NCI-H128 (cell line): Measurements from ENCODE around the gene PEX11A.
A peak's percentile ranks its signal among the peaks of the same experiment; 100 is the strongest.

Experiments used
- DNase-seq: peaks from one replicate; lab custom pipeline; 2025; ENCODE audit not compliant: unreplicated experiment; lab: John Stamatoyannopoulos, UW

The PEX11A gene

DNA sequence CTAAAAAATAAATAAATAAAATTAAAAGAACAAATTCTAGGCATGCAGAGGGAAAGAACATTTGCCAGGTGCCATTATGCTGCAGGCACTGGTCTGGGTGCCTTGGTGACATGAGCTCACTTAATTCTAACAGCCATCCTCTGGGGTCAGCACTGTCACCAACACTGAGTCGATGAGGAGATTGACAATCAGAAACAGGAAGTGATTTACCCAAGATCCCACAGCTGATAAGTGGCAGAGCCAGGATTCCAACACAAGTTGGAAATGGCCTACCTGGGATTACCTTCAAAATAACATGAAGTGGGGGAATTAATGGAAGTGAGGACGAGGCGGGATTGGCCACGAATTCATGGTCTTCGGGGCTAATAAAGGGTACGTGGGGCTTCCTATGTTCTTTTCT is 14.9 kb downstream of the PEX11A start:
- DNase-seq = no peak

DNA sequence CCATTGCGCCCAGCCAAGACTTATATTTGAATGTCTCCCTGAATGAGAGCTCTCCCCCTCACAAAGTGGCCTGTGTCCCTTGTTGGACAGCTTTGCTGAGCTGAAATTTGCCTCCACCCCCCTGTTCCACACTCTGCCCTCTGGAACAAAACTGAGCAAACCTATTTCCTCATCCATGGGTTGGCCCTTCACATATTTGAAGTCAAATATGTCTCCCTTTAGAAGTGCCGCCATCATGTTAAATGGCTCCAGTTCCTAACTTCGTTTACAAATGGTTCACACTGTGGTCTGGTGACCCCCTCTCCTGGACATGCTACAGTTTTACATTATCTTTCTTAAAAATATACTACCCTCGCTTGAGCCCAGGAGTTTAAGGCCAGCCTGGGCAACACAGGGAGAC is 16.0 kb downstream of the PEX11A start:
- DNase-seq = no peak

DNA sequence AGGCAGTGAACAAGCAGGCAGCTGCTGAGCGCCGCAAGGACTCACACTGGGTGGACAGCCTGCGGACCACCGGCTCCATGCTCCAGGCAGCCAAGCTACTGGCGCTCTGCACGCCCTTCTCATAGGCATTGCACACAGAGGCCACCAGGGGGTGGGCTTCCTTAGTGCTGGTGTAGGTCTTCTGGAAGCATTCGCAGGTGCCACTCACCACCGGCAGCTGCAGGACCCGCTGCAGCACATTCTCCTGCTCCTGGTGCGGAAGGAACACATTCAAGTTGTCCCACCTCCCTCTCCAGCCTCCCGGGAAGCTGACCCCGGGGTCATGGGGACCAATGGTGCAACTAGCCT is 17.4 kb downstream of the PEX11A start:
- no peak for DNase-seq

DNA sequence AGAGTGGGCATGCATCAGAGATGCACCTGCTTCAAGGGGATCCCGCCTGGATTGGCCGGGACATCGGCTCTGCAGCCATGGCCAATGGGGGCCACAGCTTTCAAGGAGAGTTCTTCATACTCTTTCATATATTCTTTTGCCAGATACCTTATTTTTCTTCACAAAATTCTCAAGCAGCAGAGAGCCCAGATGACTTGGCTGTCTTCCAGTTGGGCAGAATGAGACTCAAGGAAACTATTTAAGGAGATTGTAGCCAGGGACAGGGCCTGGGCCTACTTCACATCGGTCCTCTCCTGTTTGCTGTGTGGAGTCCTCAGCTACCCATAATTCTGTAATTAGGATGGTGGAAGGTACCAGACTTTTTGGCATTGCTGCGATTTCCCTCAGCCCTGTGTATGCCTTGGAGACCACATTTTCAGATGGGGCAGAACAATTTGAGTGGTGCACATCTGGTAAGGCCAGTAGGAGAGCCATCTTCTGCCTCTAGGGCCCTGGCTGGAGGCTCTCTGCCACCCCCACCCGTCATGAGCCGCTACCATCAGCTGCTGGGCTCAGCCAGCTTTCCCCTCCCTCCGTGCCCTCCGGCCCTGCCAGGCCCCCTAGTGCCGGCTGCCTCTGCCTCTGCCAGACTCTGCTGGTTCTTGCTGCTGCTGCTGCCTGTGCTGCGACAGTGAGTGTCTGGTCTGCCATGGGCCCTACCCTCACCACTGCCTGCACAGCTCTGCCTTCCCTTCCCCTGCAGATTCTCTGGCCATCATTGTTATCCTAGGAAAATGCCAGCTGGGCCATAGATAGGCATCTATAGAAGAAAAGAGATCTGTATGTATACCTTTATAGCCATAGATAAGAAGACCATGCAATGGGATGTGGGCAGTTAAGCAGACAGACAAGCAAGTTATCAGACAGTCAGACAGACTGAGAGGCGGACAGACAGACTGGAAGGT is 18.1 kb downstream of the PEX11A start:
- no peak for DNase-seq

DNA sequence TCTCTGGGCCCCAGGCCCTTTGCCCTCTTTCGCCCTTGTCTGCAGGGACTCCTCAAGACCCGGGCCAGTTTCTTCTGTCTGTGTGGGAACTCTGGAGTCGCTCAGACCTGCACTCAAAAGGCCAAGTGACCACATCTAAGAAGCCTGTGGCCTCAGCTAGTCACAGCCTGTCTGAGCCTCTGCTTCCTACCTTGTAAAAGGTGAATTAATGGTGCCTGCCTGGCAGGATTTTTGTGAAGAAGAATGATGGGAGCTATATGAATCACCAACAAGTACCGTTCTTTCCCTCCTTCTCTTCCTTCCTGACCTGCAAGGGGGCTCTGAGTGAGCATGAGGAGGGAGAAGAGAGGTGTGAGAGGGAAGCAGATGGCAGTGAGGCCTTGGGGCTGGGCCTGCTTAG is 18.9 kb downstream of the PEX11A start:
- no peak for DNase-seq

DNA sequence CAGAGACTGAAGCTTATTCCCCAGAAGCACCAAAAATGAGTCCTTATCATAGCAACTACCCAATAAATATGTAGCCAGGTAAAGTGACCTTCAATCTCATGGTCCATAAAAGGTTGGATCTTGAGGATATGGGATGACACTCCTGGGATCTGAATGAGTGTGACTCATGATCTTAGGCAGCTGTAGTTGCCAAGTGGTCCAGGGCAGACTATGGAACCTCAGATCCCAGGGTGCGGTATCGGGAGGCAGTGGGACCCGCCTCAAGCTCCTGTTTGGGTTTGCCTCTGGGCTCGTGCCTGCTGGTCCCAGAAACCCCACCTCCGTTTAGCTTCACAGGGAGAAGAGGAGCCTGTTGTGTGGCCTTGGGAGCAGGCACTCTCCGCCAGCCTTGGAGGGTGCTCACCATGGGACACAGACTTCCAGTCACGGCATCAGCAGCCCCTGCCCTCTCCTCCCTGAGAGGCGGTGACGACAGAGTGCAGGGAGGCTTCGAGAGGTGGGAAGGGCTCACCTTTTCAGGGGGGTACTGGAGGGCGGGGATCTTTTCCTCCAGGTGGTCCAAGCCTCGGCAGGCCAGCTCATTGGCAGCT is 19.5 kb downstream of the PEX11A start:
- no peak for DNase-seq

DNA sequence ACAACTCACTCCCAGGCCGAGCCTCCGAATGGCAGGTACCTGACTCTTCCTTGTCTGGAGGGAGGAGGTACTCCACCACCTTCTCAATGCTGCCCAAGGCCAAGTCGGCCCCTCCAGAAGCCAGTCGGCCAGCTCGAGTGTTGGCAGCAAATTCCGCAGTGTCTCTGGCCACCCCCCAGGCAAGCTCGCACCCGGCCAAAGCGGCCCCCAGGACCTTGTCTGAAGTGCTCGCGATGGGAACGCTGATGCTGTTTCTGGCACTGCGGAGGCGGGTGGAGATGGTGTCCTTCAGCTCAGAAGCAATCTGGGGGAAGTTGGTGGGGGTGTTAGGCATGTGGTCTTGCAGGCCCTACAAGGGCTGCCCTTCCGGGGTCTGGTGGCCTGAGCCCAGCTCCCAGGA is 20.6 kb downstream of the PEX11A start:
- DNase-seq = no peak

DNA sequence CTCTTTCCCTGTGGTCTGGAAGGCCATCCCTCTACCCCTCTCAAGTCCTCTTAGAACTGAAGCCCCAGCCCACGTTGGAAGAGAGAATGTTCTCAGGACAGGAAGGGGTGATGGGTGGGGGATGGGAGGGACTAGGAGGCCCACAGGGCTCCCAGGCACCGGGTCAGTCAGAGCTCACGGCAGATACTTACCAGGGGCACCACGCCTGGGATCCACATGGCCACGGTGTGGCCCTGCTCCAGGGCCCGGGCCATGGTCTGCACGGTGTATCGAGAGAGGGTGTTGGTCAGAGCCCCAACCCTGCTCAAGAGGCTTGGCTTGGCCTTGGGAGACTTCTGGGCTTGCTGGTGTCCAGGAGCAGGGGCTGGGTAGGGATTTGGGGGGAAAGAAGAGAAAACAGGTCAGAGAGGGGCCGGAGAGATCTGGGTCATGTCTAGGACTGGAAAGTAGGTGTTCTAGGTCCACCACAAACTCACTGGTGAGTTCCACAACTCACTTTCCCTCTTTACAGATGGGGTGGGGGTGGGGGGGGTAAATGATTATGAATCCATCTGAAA is 21.2 kb downstream of the PEX11A start:
- DNase-seq = no peak

DNA sequence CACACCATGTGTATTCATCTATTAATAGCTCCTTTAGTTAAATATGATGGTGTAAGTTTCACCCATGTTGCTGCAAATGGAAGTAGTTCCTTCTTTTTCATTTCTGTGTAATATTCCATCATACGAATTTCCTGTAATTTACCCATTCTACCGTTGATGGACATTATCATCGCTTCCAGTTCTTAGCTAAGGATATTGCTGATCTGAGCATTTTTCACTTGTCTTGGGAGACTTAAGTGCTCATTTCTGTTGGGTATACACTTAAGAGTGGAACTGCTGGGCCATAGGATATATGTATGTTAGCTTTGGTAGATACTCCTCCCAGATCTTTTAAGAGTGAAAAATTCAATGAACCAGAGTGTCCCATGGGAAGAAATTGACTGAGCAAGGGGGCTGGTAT is 22.4 kb downstream of the PEX11A start:
- no peak for DNase-seq

DNA sequence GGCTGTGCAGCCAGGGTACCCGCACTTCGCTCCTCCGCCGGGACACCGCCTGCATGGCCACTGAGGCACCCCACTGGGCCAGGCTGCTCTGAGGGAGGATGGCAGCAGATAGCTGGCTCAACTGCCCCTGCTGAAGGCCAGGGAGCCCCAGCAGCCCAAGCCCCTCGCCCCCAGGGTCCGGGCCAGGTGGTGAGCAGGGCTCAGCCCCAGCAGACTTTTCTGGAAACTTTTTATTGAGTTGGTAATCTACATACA is 22.9 kb downstream of the PEX11A start:
- DNase-seq = no peak

DNA sequence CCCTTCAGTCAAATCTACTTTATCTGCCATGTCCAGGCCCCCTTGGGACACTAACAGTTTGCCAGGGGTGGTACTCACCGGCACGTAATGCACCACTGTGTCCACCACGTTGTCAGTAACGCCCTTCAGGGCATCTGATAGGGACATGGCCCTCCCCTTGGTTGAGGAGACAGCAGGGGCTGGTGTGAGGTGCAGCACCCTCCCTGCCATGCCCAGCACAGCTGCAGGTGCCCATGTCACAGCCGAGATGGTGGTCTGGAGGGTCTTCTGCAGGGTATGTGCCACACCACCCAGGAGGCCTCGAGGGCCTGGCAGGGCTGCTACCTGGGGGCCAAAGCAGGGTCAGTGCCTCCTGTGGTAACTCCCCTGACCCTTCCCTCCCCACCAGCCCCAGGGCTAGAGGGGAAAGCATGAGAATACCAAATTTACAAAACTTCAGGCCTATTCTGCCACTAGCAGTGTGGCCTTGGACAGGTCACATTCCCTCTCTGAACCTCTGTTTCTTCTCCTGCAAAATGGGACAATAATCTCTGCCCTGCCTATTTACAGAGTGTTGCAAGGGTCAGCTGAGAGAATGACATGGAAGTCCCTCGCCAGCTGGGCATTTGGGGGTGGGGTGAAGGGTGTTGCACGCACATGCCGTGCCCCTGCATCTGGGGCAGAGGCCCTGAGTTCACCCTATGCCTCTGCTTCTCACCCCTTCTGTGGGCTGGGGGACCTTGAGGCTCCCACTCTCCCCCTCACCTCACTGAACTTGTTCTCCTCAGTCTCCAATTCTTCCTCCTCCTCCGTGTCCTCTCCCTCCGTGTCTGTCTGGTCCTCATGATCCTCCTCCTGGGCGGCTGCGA is 23.5 kb downstream of the PEX11A start:
- DNase-seq = no peak

DNA sequence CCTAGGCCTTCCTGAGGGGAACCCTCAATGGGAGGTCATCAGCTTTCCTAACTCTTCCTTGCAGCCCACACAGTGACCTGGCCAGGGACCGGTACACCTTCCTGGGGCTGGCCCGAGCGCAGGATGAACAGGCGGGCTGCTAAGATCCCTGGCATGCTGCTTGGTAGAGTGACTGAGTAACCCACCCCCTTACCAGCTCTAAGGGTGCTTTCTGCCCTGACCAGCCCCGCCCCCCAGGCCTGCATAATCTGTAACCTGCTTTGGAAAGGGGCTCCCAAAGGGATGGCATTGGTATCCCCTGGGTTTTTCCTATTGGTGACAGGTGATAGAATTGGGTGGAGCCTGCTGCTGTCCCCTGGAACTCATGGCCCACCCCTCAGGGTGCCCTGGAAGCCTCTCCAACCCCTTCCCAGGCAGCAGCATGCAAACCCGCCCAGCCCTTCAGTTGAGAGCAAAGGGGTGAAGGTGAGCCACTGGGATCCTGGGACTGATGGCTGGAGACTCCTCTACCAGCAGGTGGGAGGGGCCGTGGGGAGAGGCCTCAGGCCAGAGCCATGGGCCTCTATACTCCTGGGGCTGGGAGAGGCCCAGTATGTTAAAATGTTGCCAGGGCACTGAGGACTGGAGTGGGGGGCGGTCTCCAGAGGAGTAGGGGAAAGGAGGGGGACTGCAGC is 24.2 kb downstream of the PEX11A start:
- no peak for DNase-seq

DNA sequence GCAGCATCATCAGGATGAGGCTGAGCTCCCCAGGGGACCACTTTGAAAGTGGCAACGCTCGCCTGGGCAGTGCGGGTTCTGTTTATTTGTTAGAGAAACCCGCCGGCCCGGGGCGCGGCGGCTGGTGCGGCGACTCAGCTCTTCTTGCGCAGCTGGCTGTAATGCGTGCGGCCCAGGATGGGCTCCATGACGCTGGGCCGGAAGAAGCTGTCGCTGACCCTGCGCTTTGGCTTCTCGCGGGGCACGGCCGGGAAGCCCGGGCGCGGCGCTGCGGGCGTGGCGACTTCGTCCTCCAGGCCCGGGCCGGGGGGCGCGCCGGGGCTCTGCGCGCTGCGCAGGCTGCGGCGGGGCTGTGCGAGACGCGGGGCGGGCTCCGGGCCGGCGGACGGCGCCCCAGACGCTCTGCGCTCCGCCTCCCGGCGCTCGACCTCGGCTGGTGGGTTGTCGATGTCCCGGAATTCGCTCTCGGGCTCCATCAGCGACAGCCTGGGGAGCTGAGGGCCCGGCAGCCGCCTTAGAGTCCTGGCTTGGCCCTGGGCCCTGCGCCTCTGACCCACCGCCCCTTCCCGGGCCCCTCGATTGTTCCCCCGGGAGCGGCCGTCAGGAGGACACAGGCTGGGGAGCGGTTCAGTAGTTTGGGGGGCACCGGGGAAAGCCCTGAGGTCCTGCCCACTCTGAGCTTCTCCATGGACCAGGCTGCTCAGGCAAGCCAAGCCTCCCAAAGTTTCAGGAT is 24.9 kb downstream of the PEX11A start:
- no peak for DNase-seq

DNA sequence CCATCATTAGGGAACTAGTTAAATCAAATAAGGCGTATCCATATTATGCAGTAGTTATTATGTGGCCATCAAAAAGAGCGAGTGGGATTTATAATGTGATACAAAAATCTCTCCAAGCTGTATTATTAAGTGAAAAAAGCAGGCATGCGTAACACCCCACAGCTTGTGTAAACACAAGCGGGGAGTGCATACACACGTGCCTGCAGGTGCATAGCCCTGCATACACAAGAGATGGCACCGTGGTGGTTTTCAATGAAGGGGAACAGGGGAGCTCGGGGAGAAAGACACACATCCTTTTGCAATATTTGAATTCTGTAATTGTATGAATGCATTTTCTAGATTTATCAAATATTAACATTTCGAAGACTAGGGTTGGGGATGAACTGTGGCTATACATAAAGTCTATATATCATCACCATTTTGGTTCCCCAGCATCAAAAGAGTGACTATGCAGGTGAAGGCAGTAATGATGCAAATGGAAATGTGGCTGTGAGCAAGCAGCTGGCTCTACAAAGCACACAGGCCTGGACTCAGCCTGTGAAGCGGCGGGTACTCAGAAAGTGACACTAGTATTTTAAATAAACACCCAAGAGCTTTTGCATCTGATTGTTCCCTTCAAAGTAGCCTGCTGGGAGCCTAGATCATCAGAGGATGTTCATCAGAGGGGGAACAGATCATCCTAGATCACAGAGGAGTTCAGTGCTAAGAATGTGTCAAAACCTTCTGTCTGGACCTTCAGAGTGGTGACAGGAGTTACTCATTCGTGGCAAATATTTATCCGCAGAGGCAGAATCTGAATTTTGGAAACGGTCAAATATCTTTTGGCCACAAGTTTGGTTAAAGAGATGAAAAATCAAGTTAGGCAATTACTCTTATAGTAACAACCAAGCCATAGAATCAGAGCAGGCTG is 25.9 kb downstream of the PEX11A start:
- DNase-seq = peak; percentile 13

DNA sequence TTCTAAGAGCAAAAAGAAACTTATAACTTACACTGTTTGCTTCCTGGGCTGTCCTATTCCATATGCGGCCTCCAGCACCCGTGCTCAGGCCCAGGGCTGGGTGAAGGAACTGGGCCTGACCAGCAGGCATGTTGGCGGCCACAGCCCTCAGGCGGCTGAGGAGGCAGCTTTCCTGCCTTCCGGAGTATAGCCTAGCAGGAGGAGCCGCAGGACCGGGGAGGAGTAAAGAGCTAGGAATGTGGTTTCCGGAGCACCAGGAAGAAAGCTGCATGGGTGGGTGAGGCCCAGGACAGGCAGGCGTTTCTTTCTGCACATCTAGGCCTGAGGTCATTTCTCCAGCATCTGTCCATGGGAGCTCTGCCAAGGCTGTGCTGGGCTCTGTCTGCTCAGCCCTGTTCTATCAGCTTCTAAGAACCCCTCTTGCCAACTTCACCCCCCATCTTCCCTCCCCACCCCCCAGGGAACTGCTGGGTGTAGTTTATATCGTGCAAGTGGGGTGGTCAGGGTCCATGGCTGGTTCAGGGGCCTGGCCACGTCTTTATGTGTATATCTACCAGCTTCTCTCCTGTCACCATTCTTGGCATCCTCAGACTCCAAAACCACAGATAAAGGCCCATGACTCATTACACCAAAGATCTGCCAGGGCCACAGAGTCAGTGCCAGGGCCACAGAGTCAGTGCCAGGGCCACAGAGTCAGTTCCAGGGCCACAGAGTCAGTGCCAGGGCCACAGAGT is 27.5 kb downstream of the PEX11A start:
- no peak for DNase-seq

DNA sequence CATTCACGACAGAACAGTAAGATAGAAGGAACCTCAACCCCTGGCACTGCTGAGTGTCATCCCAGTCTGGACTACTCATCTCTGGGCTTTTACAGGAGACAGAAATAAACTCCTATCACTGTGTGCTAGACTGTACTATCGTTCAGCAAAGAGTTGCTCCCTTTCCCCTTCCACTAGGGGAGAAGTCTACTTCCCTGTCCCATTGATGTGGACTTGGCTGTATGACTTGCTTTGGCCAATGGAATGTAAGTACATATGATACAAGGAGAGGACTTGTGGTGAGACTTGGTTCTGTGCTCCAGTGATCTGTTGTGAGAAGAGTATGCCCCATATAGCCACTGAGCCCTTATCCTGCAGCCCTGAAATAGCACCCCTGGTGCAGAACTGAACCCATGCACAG is 30.0 kb downstream of the PEX11A start:
- no peak for DNase-seq

DNA sequence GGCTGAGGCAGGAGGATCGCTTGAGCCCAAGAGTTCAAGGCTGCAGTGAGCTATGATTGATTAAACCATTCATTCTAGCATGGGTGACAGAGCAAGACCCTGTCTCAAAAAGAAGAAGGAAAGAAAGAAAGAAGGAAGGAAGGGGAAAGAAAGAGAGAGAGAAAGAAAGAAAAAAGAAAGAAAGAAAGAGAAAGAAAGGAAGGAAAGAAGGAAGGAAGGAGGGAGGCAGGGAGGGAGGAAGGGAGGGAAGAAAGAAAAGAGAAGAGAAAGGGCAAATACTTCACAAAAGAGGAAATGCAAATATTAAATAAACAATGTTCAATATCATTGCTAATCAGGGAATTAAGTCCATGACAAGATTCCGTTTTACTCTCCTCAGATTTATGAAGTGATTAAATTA is 31.3 kb downstream of the PEX11A start:
- DNase-seq = no peak

DNA sequence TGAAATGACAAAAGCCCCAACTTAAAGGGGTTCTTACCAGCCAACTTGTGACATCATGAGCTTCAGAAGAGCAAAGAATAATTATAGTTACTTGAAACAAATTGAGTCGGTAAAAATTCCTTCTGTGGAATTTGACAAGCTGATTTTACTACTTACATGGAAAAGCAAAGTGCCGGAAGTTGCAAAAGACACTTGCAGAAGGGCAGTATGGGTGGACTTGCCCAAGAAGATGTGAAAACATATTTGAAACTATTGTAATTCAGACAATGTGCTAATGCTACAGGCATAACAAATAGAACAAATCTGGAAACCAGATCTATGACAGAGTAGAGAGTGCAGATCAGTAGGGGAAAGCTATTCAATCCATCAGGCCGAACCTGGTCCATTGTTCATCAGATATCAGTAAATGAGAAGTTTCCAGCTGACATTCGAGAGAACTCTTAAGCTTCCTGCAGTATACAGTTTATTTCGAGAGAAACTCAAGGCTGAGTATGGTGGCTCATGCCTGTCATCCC is 32.8 kb downstream of the PEX11A start:
- DNase-seq = no peak
